K562 (cell line): Measurements from ENCODE around the gene DMD. TPM values are rescaled to one million over a fixed set of nuclear protein-coding genes. Genes with fewer than 3 reads are reported as not detected.

Source experiments
- ATAC-seq: fragments of 200-7000 bp; cut with Tn5 transposase; 3 replicates; pipeline ENCODE4 v1.9.1; 2020; ENCODE audit warnings: moderate library complexity
- BruUV-seq: library from RNA; stranded (reverse); fragments of 400-500 nt; replicated peaks from 2 replicates; lab custom pipeline; 2021; lab: Mats Ljungman, UMichigan
- CTCF ChIA-PET: fragments of 300-600 bp; formaldehyde crosslinking; extraction: SDS; loops from one replicate; lab custom pipeline; 2021; ENCODE audit warnings: low intra/inter-chr PET ratio; lab: Yijun Ruan, JAX
- POLR2A ChIA-PET: fragments of 300-600, 350-650 bp; sonication (Branson Sonifier 250); formaldehyde crosslinking; extraction: SDS; loops from one replicate; lab custom pipeline; 2021; ENCODE audit warnings: antibody characterized with exemption, inconsistent platforms; lab: Yijun Ruan, JAX
- DNase-seq, 4 experiments: peaks; one replicate each; pipeline versions ENCODE4 v3.0.0 to v3.0.0-alpha.2; 2011 to 2018; ENCODE audit warnings: low spot score in 3 of 4, mixed read lengths in 3 of 4; ENCODE audit errors: extremely low read depth in 1 of 4
- FAIRE-seq: peaks from 2 replicates; lab custom pipeline; 2011; peaks lifted over from hg19 to GRCh38; lab: Jason Lieb, UNC
- H2AFZ ChIP-seq: 2 replicates; pipeline ENCODE4 v1.6.0; 2011; ENCODE audit warnings: low read depth, low read length, control low read depth, inconsistent platforms
- H3K27ac ChIP-seq: fragments of 200-600 bp; 3 replicates; pipeline ENCODE4 v1.8.0; 2011; ENCODE audit warnings: low read depth, mild to moderate bottlenecking, control low read depth, inconsistent platforms, low read length, moderate library complexity, mixed read lengths; ENCODE audit errors: extremely low read depth
- H3K27me3 ChIP-seq, 2 experiments: fragments of 300-600 bp in 1 of 2; 2 replicates in 1 of 2; 3 replicates in 1 of 2; pipeline versions ENCODE4 v1.6.0 to v1.8.0; 2011; ENCODE audit warnings: inconsistent platforms in 2 of 2, low read length in 2 of 2, mild to moderate bottlenecking in 1 of 2, mixed read lengths in 1 of 2, moderate library complexity in 1 of 2; ENCODE audit not compliant: control insufficient read depth in 2 of 2, insufficient read depth in 2 of 2
- H3K36me3 ChIP-seq: fragments of 300-600 bp; 3 replicates; pipeline ENCODE4 v1.8.0; 2011; ENCODE audit warnings: mild to moderate bottlenecking, low read length, inconsistent platforms; ENCODE audit not compliant: control insufficient read depth, insufficient read depth
- H3K4me1 ChIP-seq, 2 experiments: fragments of 200-600 bp in 1 of 2; replicated peaks in 1 of 2; 2 replicates in 1 of 2; 3 replicates in 1 of 2; pipeline versions ENCODE4 v1.5.1 to v1.8.0; 2011; ENCODE audit warnings: inconsistent platforms in 2 of 2, low read length in 2 of 2, mild to moderate bottlenecking in 1 of 2, mixed read lengths in 1 of 2, moderate library complexity in 1 of 2; ENCODE audit not compliant: control insufficient read depth in 2 of 2, insufficient read depth in 2 of 2
- H3K4me2 ChIP-seq: 2 replicates; pipeline ENCODE4 v1.6.1; 2011; ENCODE audit warnings: low read length, control low read depth, inconsistent platforms, mixed read lengths; ENCODE audit not compliant: insufficient read depth
- H3K4me3 ChIP-seq: fragments of 200-600 bp; sonication (generic), shearing (Covaris generic); 2 replicates; pipeline ENCODE4 v1.5.1; 2016; ENCODE audit warnings: control low read depth, inconsistent platforms
- H3K79me2 ChIP-seq: fragments of 200-600 bp; 3 replicates; pipeline ENCODE4 v1.8.0; 2011; ENCODE audit warnings: low read length, inconsistent platforms; ENCODE audit not compliant: control insufficient read depth, insufficient read depth
- H3K9ac ChIP-seq, 2 experiments: 2 replicates each; pipeline versions ENCODE4 v1.6.0 to v1.6.1; 2011; ENCODE audit warnings: low read depth in 2 of 2, low read length in 2 of 2, control low read depth in 1 of 2, inconsistent platforms in 1 of 2, mild to moderate bottlenecking in 1 of 2, mixed read lengths in 1 of 2; ENCODE audit not compliant: insufficient read depth in 1 of 2
- H3K9me1 ChIP-seq: one replicate; pipeline ENCODE4 v1.6.0; 2011; ENCODE audit warnings: inconsistent platforms, mild to moderate bottlenecking, low read length, moderate library complexity; ENCODE audit not compliant: control insufficient read depth, insufficient read depth
- H3K9me3 ChIP-seq: replicated peaks from 2 replicates; pipeline ENCODE4 v1.5.1; 2011; ENCODE audit warnings: low read depth, low read length, inconsistent platforms; ENCODE audit not compliant: control insufficient read depth, insufficient read depth
- H4K20me1 ChIP-seq: replicated peaks from 2 replicates; pipeline ENCODE4 v1.6.1; 2011; ENCODE audit warnings: low read length, inconsistent platforms, mixed read lengths; ENCODE audit not compliant: control insufficient read depth, insufficient read depth
- ETS1 ChIP-seq: conservative IDR thresholded peaks from 2 replicates; pipeline ENCODE4 v1.6.1; 2011; ENCODE audit warnings: low read depth, mild to moderate bottlenecking, low read length; ENCODE audit not compliant: control insufficient read depth
- RBM14 ChIP-seq: fragments of 200-400 bp; formaldehyde crosslinking; IDR thresholded peaks from 2 replicates; pipeline ENCODE4 v1.6.1; 2018; ENCODE audit warnings: low read depth, mild to moderate bottlenecking, low read length, moderate library complexity, borderline replicate concordance; ENCODE audit not compliant: insufficient read depth
- SMC3 ChIP-seq: conservative IDR thresholded peaks from 2 replicates; pipeline ENCODE4 v1.6.1; 2011; ENCODE audit warnings: low read depth, low read length, improper control_type of control experiment; ENCODE audit not compliant: insufficient read depth
- WGBS: fragments of 100-300 bp; shearing (Covaris generic); methylation state at CpG from one replicate; pipeline ENCODE4 v1.1.6; 2016; ENCODE audit warnings: low coverage, mixed read lengths; ENCODE audit not compliant: insufficient coverage; ENCODE audit errors: missing lambda C conversion rate; 5-methylcytosine and 5-hydroxymethylcytosine counted together
- in situ Hi-C: fragments of 300-500 bp; cut with MboI; formaldehyde crosslinking; loops from 4 replicates; pipeline ENCODE4 v1.15.0; 2018; ENCODE audit warnings: inconsistent platforms, mixed read lengths
- intact Hi-C: fragments of 100-400 bp; cut with micrococcal nuclease; formaldehyde crosslinking; loops from 2 replicates; pipeline ENCODE4 v1.14.2; 2022
- polyA plus RNA-seq, 8 experiments: library from polyadenylated mRNA; depleted of rRNA in 4 of 8; stranded (reverse) in 5 of 8; unstranded in 3 of 8; fragments of >200 nt; fragmentation: Nextera tagmentation in 2 of 8; fragmentation: Illumina TruSeq in 1 of 8; extraction: Ambion mirVana in 2 of 8; extraction: Trizol in 1 of 8; gene quantifications; 2 replicates each; pipeline versions ENCODE4 v1.2.1 to v1.2.3, GENCODE V29; 2011 to 2014; ENCODE audit warnings: inconsistent platforms in 1 of 8, missing spikeins in 1 of 8
- total RNA-seq, 7 experiments: library from RNA; depleted of rRNA in 6 of 7; stranded (reverse); fragments of >200 nt in 6 of 7; fragmentation: Illumina TruSeq in 2 of 7; extraction: Trizol in 2 of 7; gene quantifications; 2 replicates each; pipeline versions ENCODE4 v1.2.1 to v1.2.3, GENCODE V29; 2011 to 2021; ENCODE audit warnings: low replicate concordance in 1 of 7

The DMD gene
- total and polyA plus RNA-seq, 9 of the 15 experiments (the other 6 are each of a cell fraction or from before 2014, with no cell fraction given) = 3.8 to 20.4 (median 11.4) TPM

GRCh38 chrX:32662516-32662915 lies 548.8 kb downstream of the DMD start:
- Histone ChIP-seq H3K27me3 (no peaks in the 10 kb centered on the region), H3K27ac (no peak overlapping the region), H3K9me1 (no peaks in the 10 kb centered on the region), H3K9me3 (no peaks in the 10 kb centered on the region), H3K9ac (no peak overlapping the region), H3K4me1 (no peaks in the 10 kb centered on the region), H3K79me2 (no peaks in the 10 kb centered on the region), H3K4me2 (no peak overlapping the region), H3K4me3 (no peak overlapping the region), H3K36me3 (no peaks in the 10 kb centered on the region), H4K20me1 (no peaks in the 10 kb centered on the region), H2AFZ (no peak overlapping the region)
- DNase-seq (no peak), FAIRE-seq (no peak), ATAC-seq (no peak)
- no TSS peak for BruUV-seq
- POLR2A ChIA-PET = no interaction called here
- WGBS = 0% methylated on average over 2 of the region's 2 CpGs
- in situ Hi-C loops = no loop called here
- CTCF ChIA-PET = no interaction called here
- intact Hi-C loops = no loop called here
- no peak for TF ChIP-seq SMC3
- TF ChIP-seq RBM14 = no peak
- TF ChIP-seq ETS1 = no peak
